HepG2 (cell line): ENCODE measurements around the gene TRIM3. TPM values are rescaled to one million over a fixed set of nuclear protein-coding genes. Genes with fewer than 3 reads are reported as not detected.

Source experiments
- DNMT3B ChIP-seq: conservative IDR thresholded peaks from 2 replicates; pipeline ENCODE4 v1.6.1; 2016; ENCODE audit warnings: missing biosample characterization, control low read depth
- HMGXB4 ChIP-seq, 2 experiments: sonication (generic) in 1 of 2; formaldehyde crosslinking in 1 of 2; IDR thresholded peaks; 2 replicates each; pipeline versions ENCODE4 v1.4.0 to v1.6.1; 2018 to 2020; ENCODE audit warnings: missing genetic modification reagents in 2 of 2, borderline replicate concordance in 1 of 2, low read depth in 1 of 2, mild to moderate bottlenecking in 1 of 2, missing biosample characterization in 1 of 2
- KAT2B ChIP-seq: fragments of 150-350 bp; IDR thresholded peaks from 2 replicates; pipeline ENCODE4 v1.6.1; 2014; ENCODE audit warnings: low read depth, low read length, borderline replicate concordance
- MYPOP ChIP-seq: sonication (generic); formaldehyde crosslinking; IDR thresholded peaks from 2 replicates; pipeline ENCODE4 v1.8.1; 2023; ENCODE audit warnings: mild to moderate bottlenecking, moderate library complexity, missing genetic modification reagents
- PHF5A ChIP-seq: IDR thresholded peaks from one replicate; pipeline ENCODE4 v1.6.1; 2018; ENCODE audit warnings: low read depth, missing genetic modification reagents; ENCODE audit not compliant: unreplicated experiment
- PREB ChIP-seq: sonication (generic); formaldehyde crosslinking; IDR thresholded peaks from 2 replicates; pipeline ENCODE4 v1.4.0; 2020; ENCODE audit warnings: missing genetic modification reagents
- SUZ12 ChIP-seq: fragments of 150-350 bp; IDR thresholded peaks from 2 replicates; pipeline ENCODE4 v1.6.1; 2014; ENCODE audit warnings: low read depth, low read length
- YEATS4 ChIP-seq: sonication (generic); formaldehyde crosslinking; IDR thresholded peaks from 2 replicates; pipeline ENCODE4 v1.4.0; 2020; ENCODE audit warnings: missing genetic modification reagents, borderline replicate concordance
- ZBTB7A ChIP-seq: sonication (generic); formaldehyde crosslinking; IDR thresholded peaks from 2 replicates; pipeline ENCODE4 v1.8.0; 2022; ENCODE audit warnings: mild to moderate bottlenecking, missing genetic modification reagents
- ZNF142 ChIP-seq: sonication (generic); formaldehyde crosslinking; IDR thresholded peaks from 2 replicates; pipeline ENCODE4 v1.4.0; 2020; ENCODE audit warnings: missing genetic modification reagents
- ZNF34 ChIP-seq: sonication (generic); formaldehyde crosslinking; IDR thresholded peaks from 2 replicates; pipeline ENCODE4 v1.4.0; 2020; ENCODE audit warnings: mild to moderate bottlenecking, missing genetic modification reagents, borderline replicate concordance
- ZNF432 ChIP-seq: sonication (generic); formaldehyde crosslinking; IDR thresholded peaks from 2 replicates; pipeline ENCODE4 v1.5.0; 2020; ENCODE audit warnings: missing genetic modification reagents, mild to moderate bottlenecking, borderline replicate concordance
- ZNF468 ChIP-seq: sonication (generic); formaldehyde crosslinking; IDR thresholded peaks from 2 replicates; pipeline ENCODE4 v1.8.0; 2022; ENCODE audit warnings: mild to moderate bottlenecking, moderate library complexity, missing genetic modification reagents
- ZNF574 ChIP-seq: sonication (generic); formaldehyde crosslinking; IDR thresholded peaks from 2 replicates; pipeline ENCODE4 v1.4.0; 2020; ENCODE audit warnings: missing genetic modification reagents
- ZNF605 ChIP-seq: sonication (generic); formaldehyde crosslinking; IDR thresholded peaks from 2 replicates; pipeline ENCODE4 v1.8.0; 2022; ENCODE audit warnings: mild to moderate bottlenecking, missing genetic modification reagents
- ZNF816 ChIP-seq: sonication (generic); formaldehyde crosslinking; IDR thresholded peaks from 2 replicates; pipeline ENCODE4 v1.8.0; 2022; ENCODE audit warnings: missing genetic modification reagents, mild to moderate bottlenecking, borderline replicate concordance
- ZSCAN30 ChIP-seq: sonication (generic); formaldehyde crosslinking; IDR thresholded peaks from 2 replicates; pipeline ENCODE4 v1.5.0; 2020; ENCODE audit warnings: mild to moderate bottlenecking, missing genetic modification reagents
- polyA plus RNA-seq, 8 experiments: library from polyadenylated mRNA; depleted of rRNA in 3 of 8; stranded (reverse) in 7 of 8; unstranded in 1 of 8; fragments of >200 nt; fragmentation: Illumina TruSeq in 4 of 8; extraction: Trizol in 4 of 8; gene quantifications; 2 replicates each; pipeline versions ENCODE4 v1.2.1 to v1.2.3, GENCODE V29; 2011 to 2016; ENCODE audit warnings: low read depth in 4 of 8, missing spikeins in 1 of 8, mixed read lengths in 1 of 8; ENCODE audit not compliant: insufficient read depth in 1 of 8
- total RNA-seq, 5 experiments: library from RNA; depleted of rRNA; stranded (reverse); fragments of >200 nt; fragmentation: Illumina TruSeq; extraction: Trizol; gene quantifications; 2 replicates each; pipeline ENCODE4 v1.2.3, GENCODE V29; 2016; ENCODE audit warnings: low read depth in 1 of 5

TRIM3 gene
- total and polyA plus RNA-seq, 2 of the 13 experiments (the other 11 are each of a cell fraction or from before 2014, with no cell fraction given): 3.6 to 6.3 TPM

- no peak for TF ChIP-seq ZNF605 (CRISPR knock-in tag)
- TF ChIP-seq ZNF142: no peak
- no peak for TF ChIP-seq ZNF816
- no peak for TF ChIP-seq YEATS4 (CRISPR knock-in tag)
- no peak for TF ChIP-seq HMGXB4 (CRISPR knock-in tag; IDR thresholded peaks at IDR 0.05; ENCODE audit: borderline replicate concordance in 1 of 2, low read depth in 1 of 2)
- no peak for TF ChIP-seq PHF5A
- peak; percentile 49; the same call in 1 of the 2 replicates for TF ChIP-seq MYPOP (CRISPR knock-in tag)
- no peak for TF ChIP-seq ZNF432
- TF ChIP-seq PREB (CRISPR knock-in tag): no peak
- TF ChIP-seq KAT2B: no peak
- TF ChIP-seq DNMT3B (CRISPR knock-in tag): no peak
- TF ChIP-seq ZNF34 (CRISPR knock-in tag): no peak
- TF ChIP-seq ZNF574 (CRISPR knock-in tag): no peak
- TF ChIP-seq ZBTB7A: peak; percentile 67; the same call in 1 of the 2 replicates
- no peak for TF ChIP-seq SUZ12
- TF ChIP-seq ZNF468: no peak
- no peak for TF ChIP-seq ZSCAN30
These were observed 32.8 kb downstream of the TRIM3 start, which contains the start of gene HPX (continued) for GRCh38 chr11:6440906-6441358.
